ENCODE measurements around the gene STAT6.
"Not testable (repeated sequence)": the region's sequence is repeated elsewhere in the genome, so short reads cannot be mapped to it uniquely, and the experiment has no call there.

Gene STAT6

GRCh38 chr12:57126561-57126960 is 15.4 kb upstream of the STAT6 start:
- DNase-seq (ENCODE audit: low read depth, low spot score) = no peak

GRCh38 chr12:57126061-57126460 is 14.9 kb upstream of the STAT6 start:
- no peak for DNase-seq (ENCODE audit: low read depth, low spot score)

GRCh38 chr12:57124261-57124877 is 13.2 kb upstream of the STAT6 start:
- DNase-seq (ENCODE audit: low read depth, low spot score) = no peak

GRCh38 chr12:57123813-57124212 is 12.7 kb upstream of the STAT6 start:
- DNase-seq (ENCODE audit: low read depth, low spot score) = no peak

GRCh38 chr12:57120718-57121117 is 9.6 kb upstream of the STAT6 start:
- not testable (repeated sequence) for DNase-seq (ENCODE audit: low read depth, low spot score)

GRCh38 chr12:57119294-57120085 is 8.3 kb upstream of the STAT6 start:
- DNase-seq (ENCODE audit: low read depth, low spot score) = no peak

- no peak for DNase-seq (ENCODE audit: low read depth, low spot score)
Measured at GRCh38 chr12:57118711-57119271, 7.6 kb upstream of the STAT6 start.

GRCh38 chr12:57116580-57117281 is 5.6 kb upstream of the STAT6 start:
- no peak for DNase-seq (ENCODE audit: low read depth, low spot score)

GRCh38 chr12:57112492-57113294 is 1.5 kb upstream of the STAT6 start:
- no peak for DNase-seq (ENCODE audit: low read depth, low spot score)

GRCh38 chr12:57110104-57111030 is 795 bp downstream of the STAT6 start:
- no peak for DNase-seq (ENCODE audit: low read depth, low spot score)

GRCh38 chr12:57109207-57110103 is 1.7 kb downstream of the STAT6 start:
- DNase-seq (ENCODE audit: low read depth, low spot score) = no peak

GRCh38 chr12:57107456-57108155 is 3.6 kb downstream of the STAT6 start:
- DNase-seq (ENCODE audit: low read depth, low spot score) = no peak

- DNase-seq (ENCODE audit: low read depth, low spot score) = no peak
Measured at GRCh38 chr12:57106021-57106708, 5.0 kb downstream of the STAT6 start.

- no peak for DNase-seq (ENCODE audit: low read depth, low spot score)
Measured at GRCh38 chr12:57105011-57105753, 6.0 kb downstream of the STAT6 start.

GRCh38 chr12:57104292-57104910 is 6.8 kb downstream of the STAT6 start:
- DNase-seq (ENCODE audit: low read depth, low spot score) = no peak

GRCh38 chr12:57103856-57104255 is 7.3 kb downstream of the STAT6 start:
- DNase-seq (ENCODE audit: low read depth, low spot score) = no peak

Measured in brain pericyte (primary cell).